Colonic mucosa (tissue), 4 donors: ENCODE data around the gene SIRPG. TPM values are rescaled to one million over a fixed set of nuclear protein-coding genes. Genes with fewer than 3 reads are reported as not detected.

Experiments
- DNase-seq: peaks from one replicate; pipeline ENCODE4 v3.0.0-alpha.2; 2020
- H3K27ac ChIP-seq: fragments of 200-600 bp; one replicate; pipeline ENCODE4 v1.8.0; 2021
- H3K27me3 ChIP-seq: fragments of 200-600 bp; one replicate; pipeline ENCODE4 v1.8.0; 2021
- H3K36me3 ChIP-seq: fragments of 200-600 bp; one replicate; pipeline ENCODE4 v1.8.0; 2021
- H3K4me1 ChIP-seq: fragments of 200-600 bp; one replicate; pipeline ENCODE4 v1.8.0; 2021; ENCODE audit warnings: mild to moderate bottlenecking
- H3K4me3 ChIP-seq: fragments of 200-600 bp; one replicate; pipeline ENCODE4 v1.8.0; 2021
- H3K9ac ChIP-seq, 2 donors: one replicate each; pipeline ENCODE4 v1.7.0; 2013; ENCODE audit warnings: control low read depth in 2 of 2, low read depth in 2 of 2, low read length in 2 of 2
- H3K9me3 ChIP-seq: fragments of 200-600 bp; one replicate; pipeline ENCODE4 v1.8.0; 2021
- CTCF ChIP-seq: fragments of 200-600 bp; IDR thresholded peaks from one replicate; pipeline ENCODE4 v1.8.0; 2022; ENCODE audit warnings: antibody characterized with exemption, mild to moderate bottlenecking
- intact Hi-C: fragments of 100-400 bp; cut with DNase I; formaldehyde crosslinking; loops from one replicate; pipeline ENCODE4 v1.14.1; 2022
- total RNA-seq, 2 donors: library from RNA; stranded (reverse); fragmentation: NEBNext Ultra II Directional in 1 of 2; extraction: Animal tissue kit (Norgen Biotek cat#: 25700) in 1 of 2; gene quantifications; one replicate each; pipeline ENCODE4 v1.2.1, GENCODE V29; 2021
- donor health status: healthy.
- donor health status: DM: no; HTN: no; CAD: no.
- donor health status: DM: no; HTN: no; CAD: no.

SIRPG gene
- total RNA-seq, 2 donors from 2014 or later: 0.61 to 0.69 TPM

GRCh38 chr20:1635291-1635979 is 22.1 kb downstream of the SIRPG start:
- no peak for TF ChIP-seq CTCF
- Histone ChIP-seq H3K27me3 (no peaks in the 10 kb centered on the region), H3K4me1 (no peaks in the 10 kb centered on the region), H3K27ac (no peak overlapping the region), H3K9me3 (no peaks in the 10 kb centered on the region), H3K36me3 (no peaks in the 10 kb centered on the region), H3K9ac (no peak overlapping the region), H3K4me3 (no peak overlapping the region)
- intact Hi-C loops: no loop called here
- no peak for DNase-seq

- no peak for TF ChIP-seq CTCF
- Histone ChIP-seq H3K27me3 (no peaks in the 10 kb centered on the region), H3K9me3 (no peaks in the 10 kb centered on the region), H3K36me3 (no peaks in the 10 kb centered on the region), H3K27ac (no peak overlapping the region), H3K9ac (no peak overlapping the region), H3K4me3 (no peak overlapping the region), H3K4me1 (no peaks in the 10 kb centered on the region)
- intact Hi-C loops: no loop called here
- no peak for DNase-seq
Measured at GRCh38 chr20:1633535-1633934, 24.0 kb downstream of the SIRPG start.

- no peak for DNase-seq
- intact Hi-C loops: no loop called here
- H3K9me3 ChIP-seq: no peaks in the 10 kb centered on the region
- H3K9ac ChIP-seq: no peak overlapping the region
- no peaks in the 10 kb centered on the region for H3K4me1 ChIP-seq
- H3K27ac ChIP-seq: no peak overlapping the region
- TF ChIP-seq CTCF: no peak
- H3K36me3 ChIP-seq: no peaks in the 10 kb centered on the region
- no peaks in the 10 kb centered on the region for H3K27me3 ChIP-seq
- H3K4me3 ChIP-seq: no peak overlapping the region
Measured at GRCh38 chr20:1632178-1632577, 25.4 kb downstream of the SIRPG start.

- no peaks in the 10 kb centered on the region for H3K27me3 ChIP-seq
- H3K4me3 ChIP-seq: no peak overlapping the region
- no peak overlapping the region for H3K27ac ChIP-seq
- H3K9ac ChIP-seq: no peak overlapping the region
- intact Hi-C loops: no loop called here
- no peaks in the 10 kb centered on the region for H3K9me3 ChIP-seq
- no peaks in the 10 kb centered on the region for H3K4me1 ChIP-seq
- no peak for DNase-seq
- TF ChIP-seq CTCF: no peak
- H3K36me3 ChIP-seq: no peaks in the 10 kb centered on the region
Measured at GRCh38 chr20:1631309-1632151, 26.0 kb downstream of the SIRPG start.

- H3K27ac ChIP-seq: no peak overlapping the region
- H3K27me3 ChIP-seq: no peaks in the 10 kb centered on the region
- DNase-seq: no peak
- no peak for TF ChIP-seq CTCF
- intact Hi-C loops: no loop called here
- no peaks in the 10 kb centered on the region for H3K4me1 ChIP-seq
- H3K9ac ChIP-seq: no peak overlapping the region
- no peaks in the 10 kb centered on the region for H3K9me3 ChIP-seq
- H3K4me3 ChIP-seq: no peak overlapping the region
- no peaks in the 10 kb centered on the region for H3K36me3 ChIP-seq
Measured at GRCh38 chr20:1630186-1630585, 27.4 kb downstream of the SIRPG start.
